ENCODE results near the gene DDX1.

DDX1 gene

DNA sequence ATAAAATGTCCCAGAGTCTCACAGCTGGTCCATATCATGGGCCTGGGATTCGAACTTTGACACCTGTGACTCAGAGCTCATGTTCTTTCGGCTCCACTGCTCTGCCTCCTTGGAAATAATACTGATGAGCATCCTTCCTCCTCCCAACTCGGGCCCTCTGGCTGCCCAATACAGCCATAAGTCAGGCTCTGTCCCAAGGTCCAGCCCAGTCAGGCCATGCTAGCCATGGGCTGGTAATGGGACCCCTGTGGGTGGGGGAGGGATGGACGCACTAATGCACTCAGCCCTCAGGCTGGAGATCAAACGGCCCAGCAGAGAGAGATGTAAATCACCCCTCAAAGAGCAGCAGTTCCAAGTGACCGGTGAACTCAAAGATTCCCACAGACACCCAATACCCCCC is 61.1 kb downstream of the DDX1 start:
- H3K4me3 ChIP-seq (ENCODE audit: low read depth, low read length), result no peak overlapping the region
- DNase-seq (ENCODE audit: low read depth), result no peak
- TF ChIP-seq, protein P1, sequence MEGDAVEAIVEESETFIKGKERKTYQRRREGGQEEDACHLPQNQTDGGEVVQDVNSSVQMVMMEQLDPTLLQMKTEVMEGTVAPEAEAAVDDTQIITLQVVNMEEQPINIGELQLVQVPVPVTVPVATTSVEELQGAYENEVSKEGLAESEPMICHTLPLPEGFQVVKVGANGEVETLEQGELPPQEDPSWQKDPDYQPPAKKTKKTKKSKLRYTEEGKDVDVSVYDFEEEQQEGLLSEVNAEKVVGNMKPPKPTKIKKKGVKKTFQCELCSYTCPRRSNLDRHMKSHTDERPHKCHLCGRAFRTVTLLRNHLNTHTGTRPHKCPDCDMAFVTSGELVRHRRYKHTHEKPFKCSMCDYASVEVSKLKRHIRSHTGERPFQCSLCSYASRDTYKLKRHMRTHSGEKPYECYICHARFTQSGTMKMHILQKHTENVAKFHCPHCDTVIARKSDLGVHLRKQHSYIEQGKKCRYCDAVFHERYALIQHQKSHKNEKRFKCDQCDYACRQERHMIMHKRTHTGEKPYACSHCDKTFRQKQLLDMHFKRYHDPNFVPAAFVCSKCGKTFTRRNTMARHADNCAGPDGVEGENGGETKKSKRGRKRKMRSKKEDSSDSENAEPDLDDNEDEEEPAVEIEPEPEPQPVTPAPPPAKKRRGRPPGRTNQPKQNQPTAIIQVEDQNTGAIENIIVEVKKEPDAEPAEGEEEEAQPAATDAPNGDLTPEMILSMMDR (IDR thresholded peaks at IDR 0.05; ENCODE audit: insufficient read depth, low read depth, low read length, missing control alignments), result no peak

DNA sequence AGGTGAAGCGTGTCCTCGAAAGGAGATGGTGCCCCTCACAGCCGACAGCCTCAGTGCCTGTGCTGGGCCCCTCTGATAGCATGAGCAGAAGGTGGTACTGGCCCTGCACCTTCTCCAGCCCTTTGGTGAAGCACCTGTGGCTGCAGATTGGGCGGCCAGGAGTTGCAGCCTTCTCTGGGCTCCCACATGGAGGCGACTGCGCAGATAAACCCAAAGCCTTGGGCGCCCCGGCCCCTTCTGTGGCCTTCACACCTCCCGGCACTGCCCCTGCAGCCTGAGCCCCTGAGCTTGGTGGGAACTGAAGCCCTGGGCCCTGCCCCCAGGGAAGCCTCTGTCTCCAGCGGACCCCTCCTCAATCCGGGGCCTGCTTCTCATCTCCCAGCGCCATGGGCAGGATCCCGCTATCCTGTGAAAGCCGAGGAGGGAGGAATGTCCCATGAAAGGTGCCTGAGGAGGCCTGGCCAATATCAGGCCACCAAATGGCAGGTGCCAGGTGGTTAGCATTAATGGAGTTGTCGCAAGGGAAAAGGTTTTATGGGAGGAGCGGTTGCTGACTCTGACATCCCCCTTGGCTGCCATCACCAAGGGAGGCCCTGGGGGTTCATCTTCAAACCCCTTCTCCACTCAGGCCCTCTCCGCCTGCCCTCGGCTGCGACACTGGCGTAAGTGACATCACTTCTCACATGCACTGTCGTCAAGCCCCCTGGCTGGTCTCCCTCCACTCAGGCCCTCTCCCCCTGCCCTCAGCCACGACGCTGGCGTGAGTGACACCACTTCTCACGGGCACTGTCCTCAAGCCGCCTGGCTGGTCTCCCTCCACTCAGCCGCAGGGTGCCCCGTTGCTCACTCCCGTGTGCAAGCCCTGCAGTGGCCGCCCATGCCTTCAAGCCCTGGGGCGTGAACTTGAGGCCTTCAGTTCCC is 62.4 kb downstream of the DDX1 start:
- H3K4me3 ChIP-seq (ENCODE audit: low read depth, low read length), result no peak overlapping the region
- no peak for DNase-seq (ENCODE audit: low read depth)
- TF ChIP-seq, protein P1 (IDR thresholded peaks at IDR 0.05; ENCODE audit: insufficient read depth, low read depth, low read length, missing control alignments), result no peak

DNA sequence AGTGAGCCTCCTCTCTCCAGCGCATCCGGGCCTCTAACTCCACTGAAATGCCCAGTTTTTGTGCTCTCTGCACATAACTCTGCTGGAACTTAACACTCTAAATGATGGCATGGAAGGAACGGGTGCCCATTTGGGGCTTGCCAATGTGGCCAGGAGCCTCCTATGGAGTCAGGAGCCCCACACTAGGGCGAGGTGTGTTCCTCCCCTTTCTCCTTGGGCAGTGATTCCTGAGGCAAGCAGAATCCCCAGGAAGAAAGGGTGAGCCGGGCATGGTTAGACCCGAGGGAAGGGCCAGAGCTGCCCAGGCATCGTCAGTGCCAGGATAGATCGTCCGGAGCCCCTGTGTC is 63.0 kb downstream of the DDX1 start:
- no peak for DNase-seq (ENCODE audit: low read depth)

DNA sequence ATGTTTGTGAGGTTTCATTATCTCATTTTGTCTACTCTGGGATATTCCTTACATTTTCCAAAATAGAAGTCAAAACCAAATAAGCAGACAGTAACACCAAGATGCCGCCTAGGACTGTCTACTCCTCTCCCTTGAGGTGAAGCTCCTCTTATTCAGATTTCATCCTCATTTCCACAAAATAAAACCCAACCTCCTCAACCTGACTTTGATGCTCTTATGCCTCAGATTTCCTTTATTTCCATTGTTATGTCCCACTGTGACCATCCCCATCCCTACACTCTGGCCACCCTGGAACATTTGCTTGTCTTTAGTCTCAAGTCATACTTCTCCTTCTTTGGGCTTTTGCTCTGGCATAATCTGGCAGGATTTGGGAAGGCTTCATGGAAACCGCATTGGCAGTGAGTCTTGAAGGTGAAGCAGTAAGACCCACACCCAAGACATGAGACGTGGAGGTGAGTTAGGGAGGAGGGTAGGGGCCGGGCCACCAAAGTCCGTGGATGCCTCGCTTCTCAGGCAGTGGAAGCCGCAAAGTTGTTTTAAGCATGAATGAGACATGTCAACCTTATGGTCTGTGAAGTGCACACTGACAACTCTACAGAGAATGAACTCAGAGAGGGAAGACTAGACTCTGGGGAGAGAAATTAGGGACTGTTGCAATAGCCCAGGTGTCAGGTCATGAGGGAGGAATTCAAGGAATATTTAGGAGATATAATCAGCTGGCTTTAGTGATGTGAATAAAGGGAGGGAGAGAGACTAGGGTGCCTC is 63.6 kb downstream of the DDX1 start:
- H3K4me3 ChIP-seq (ENCODE audit: low read depth, low read length), result no peak overlapping the region
- DNase-seq (ENCODE audit: low read depth), result no peak
- TF ChIP-seq, protein P1 (IDR thresholded peaks at IDR 0.05; ENCODE audit: insufficient read depth, low read depth, low read length, missing control alignments), result no peak

More for the DNA sequence above, 63.0 kb downstream of the DDX1 start:
- TF ChIP-seq, protein P1 (IDR thresholded peaks at IDR 0.05; ENCODE audit: insufficient read depth, low read depth, low read length, missing control alignments), result no peak
- no peak overlapping the region for H3K4me3 ChIP-seq (ENCODE audit: low read depth, low read length)

DNA sequence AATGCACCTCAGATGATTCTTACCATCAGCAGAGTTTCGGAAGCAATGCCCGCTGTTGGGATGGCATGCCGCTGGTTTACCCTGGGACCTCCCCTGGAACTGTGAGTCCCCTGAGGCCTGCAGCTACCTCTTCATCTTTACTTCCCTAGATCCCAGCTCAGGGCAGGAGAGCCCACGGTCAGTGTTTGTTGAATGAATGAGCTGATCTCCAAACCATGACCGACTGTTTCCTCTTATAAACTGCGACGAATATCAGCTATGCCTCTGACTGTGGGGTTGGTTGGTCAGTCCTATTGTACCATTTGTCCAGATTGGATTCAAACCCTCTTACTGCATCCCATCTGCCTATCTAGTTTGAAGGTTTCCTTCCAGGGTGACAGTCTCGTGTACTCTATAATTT is 64.4 kb downstream of the DDX1 start:
- TF ChIP-seq, protein P1 (IDR thresholded peaks at IDR 0.05; ENCODE audit: insufficient read depth, low read depth, low read length, missing control alignments), result no peak
- H3K4me3 ChIP-seq (ENCODE audit: low read depth, low read length), result no peak overlapping the region
- no peak for DNase-seq (ENCODE audit: low read depth)

DNA sequence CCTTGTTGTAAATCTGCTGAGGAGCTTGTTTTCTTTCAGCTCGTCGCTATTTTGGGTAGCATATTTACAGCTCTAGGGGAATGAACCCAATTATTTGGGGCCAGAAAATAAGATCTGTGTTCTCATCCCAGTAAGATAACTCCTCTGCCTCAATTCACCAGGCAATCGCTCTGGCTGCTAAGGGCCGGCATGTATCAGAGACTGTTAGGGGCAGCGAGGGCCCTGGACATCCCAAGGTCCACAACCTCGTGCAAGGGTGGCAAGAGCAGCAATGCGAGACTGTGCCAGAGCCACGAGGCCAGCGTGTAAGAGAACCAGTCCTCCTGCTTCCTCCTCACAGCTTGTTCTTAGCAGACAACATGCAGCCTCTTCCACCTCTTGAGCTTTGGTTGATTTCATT is 66.1 kb downstream of the DDX1 start:
- TF ChIP-seq, protein P1 (IDR thresholded peaks at IDR 0.05; ENCODE audit: insufficient read depth, low read depth, low read length, missing control alignments), result no peak
- no peak for DNase-seq (ENCODE audit: low read depth)
- no peak overlapping the region for H3K4me3 ChIP-seq (ENCODE audit: low read depth, low read length)
